Limb (tissue), 2 donors: Measurements from ENCODE around the gene HOXA7.

Source experiments
- DNase-seq, 2 donors: peaks; one replicate each; pipeline ENCODE4 v3.0.0-alpha.2; 2016; ENCODE audit errors: extremely low spot score in 2 of 2

Gene HOXA7

GRCh38 chr7:27148756-27149641 is 7.5 kb downstream of the HOXA7 start:
- peak in 1 of 2 donors; percentile 55 for DNase-seq

- DNase-seq: peak in 1 of 2 donors; percentile 53
Measured at GRCh38 chr7:27148031-27148755, 8.3 kb downstream of the HOXA7 start.

- DNase-seq: peak in 1 of 2 donors; percentile 86
Measured at GRCh38 chr7:27147199-27148030, 9.1 kb downstream of the HOXA7 start, which contains the start of gene HOXA6. Gene HOXA6 (minus strand): TSS chr7:27147774. CDS start chr7:27147749, 25 bp downstream.

DNA sequence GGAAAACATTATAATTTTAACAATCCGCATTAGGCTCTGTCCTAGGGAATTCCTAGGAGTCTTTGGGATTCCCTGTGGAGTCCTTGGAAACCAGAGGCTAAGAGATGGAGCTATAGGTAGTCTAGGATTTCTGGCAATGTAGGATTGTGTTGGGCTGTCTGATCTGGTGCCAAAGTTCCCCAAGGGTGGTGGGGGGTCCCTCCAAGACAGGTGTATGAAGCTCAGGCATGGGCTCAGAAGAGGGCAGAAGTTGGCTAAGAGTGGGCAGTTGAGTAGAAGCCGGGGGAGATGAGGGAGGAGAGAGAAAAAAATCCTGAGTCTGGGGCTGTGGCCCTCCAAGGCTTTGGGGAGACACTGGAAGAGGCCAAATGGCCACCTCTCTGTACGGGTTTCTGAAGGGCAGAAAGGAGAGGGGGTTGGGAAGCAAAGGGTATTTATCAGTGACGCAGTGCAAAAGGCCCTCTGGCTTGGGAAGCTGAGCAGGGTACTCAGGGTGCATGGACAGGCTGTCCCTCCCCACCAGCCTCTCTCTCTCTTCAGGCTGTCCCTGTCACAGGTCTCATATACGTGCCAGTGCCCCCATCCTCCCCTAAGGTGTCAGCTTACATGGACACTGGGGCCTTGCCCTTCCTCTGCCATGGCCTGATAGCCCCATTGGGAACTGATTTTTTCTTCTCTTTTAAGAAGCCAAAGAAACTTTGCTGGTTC is 9.8 kb downstream of the HOXA7 start:
- peak in 1 of 2 donors; percentile 44 for DNase-seq

GRCh38 chr7:27145914-27146412 is 10.5 kb downstream of the HOXA7 start:
- DNase-seq: peak in 1 of 2 donors; percentile 45

DNA sequence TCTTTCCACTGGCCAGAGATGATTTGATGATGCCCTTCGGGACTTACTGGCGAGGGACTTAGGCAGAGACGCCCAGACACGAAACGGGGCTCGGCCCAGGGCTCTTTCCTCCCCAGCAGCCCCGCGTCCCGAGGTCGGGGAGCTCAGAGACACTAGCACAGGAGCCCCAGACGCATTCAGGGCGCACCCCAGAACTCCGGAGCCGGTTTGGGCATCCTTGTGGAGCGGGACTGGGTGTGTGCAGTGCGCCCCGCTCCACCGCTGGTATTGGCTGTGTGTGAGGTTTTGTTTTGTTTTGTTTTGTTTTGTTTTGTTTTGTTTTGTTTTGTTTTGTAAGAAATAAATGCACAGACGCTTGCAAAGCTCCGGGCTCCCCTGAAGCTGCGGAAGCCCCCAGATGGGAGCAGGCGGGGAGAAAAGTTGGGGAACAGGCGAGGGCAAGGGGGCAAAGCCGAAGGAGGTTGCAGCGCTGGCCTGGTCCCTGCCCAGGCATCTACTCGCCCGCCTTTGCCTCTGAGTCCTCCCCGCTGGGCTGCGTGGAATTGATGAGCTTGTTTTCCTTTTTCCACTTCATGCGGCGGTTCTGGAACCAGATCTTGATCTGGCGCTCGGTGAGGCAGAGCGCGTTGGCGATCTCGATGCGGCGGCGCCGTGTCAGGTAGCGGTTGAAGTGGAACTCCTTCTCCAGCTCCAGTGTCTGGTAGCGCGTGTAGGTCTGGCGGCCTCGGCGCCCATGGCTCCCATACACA is 11.1 kb downstream of the HOXA7 start:
- peak in 1 of 2 donors; percentile 68 for DNase-seq

GRCh38 chr7:27144781-27145164 is 11.7 kb downstream of the HOXA7 start:
- peak in 1 of 2 donors; percentile 76 for DNase-seq

DNA sequence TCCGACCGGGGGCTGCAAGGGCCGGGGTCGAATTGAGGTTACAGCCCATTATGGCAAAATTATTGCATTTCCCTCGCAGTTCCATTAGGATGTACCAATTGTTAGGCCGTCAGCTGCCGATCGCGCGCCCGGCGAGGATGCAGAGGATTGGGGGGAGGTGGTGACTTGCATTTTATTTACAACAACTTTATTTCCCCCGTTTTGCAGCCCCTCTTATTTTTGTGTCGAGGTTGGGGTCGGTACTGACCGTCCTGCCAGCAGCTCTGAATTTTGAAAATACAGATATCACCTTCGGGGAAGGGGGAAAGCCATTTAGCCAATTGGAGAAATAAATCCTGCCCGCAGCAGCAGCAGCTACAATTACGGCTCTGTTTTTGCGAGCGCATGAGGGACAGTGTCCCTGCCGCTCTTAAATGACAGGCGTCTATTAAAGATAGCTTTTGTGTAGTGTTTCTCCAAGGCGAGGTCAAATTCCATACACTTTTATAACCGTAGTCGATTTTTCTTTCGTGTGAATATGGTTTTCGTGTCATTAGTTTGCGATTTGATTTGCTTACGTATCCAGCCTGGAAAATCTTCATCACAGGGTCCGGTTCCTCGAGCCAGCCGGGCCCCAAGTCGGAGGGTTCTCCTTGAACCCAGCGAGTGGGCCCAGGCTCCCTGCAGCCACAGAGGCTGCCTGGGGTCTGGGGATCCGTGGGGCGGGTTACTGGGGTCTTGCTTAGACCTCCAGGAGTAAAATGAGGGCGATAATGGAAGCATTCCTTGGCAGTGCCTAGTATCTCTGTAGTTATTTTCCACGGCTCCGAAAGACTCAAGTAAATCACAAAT is 12.3 kb downstream of the HOXA7 start:
- DNase-seq: no peak

DNA sequence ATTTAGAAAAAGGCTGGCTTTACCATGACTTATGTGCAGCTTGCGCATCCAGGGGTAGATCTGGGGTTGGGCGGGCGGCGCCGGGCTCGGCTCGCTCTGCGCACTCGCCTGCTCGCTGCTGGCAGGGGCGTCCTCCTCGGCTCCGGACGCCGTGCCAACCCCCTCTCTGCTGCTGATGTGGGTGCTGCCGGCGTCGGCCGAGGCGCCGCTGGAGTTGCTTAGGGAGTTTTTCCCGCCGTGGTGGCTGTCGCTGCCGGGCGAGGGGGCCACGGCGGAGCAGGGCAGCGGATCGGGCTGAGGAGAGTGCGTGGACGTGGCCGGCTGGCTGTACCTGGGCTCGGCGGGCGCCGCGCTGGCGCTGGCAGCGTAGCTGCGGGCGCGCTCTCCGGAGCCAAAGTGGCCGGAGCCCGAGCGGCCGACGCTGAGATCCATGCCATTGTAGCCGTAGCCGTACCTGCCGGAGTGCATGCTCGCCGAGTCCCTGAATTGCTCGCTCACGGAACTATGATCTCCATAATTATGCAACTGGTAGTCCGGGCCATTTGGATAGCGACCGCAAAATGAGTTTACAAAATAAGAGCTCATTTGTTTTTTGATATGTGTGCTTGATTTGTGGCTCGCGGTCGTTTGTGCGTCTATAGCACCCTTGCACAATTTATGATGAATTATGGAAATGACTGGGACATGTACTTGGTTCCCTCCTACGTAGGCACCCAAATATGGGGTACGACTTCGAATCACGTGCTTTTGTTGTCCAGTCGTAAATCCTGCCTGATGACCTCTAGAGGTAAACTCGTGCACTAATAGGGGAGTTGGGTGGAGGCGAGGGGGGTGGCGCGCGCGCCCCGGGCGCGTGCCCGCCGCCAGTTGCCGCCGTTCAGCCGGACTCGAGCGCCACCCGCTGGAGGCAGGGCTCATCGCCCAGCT is 13.2 kb downstream of the HOXA7 start, which contains the start of gene HOXA5:
HOXA5 (minus strand) TSS at position 659 of the 927 bp plus-strand sequence; CDS start at position 585, 74 bp downstream.
- peak; percentile 86 to 93 for DNase-seq

- DNase-seq: no peak
Measured at GRCh38 chr7:27142580-27143022, 13.9 kb downstream of the HOXA7 start.

- peak in 1 of 2 donors; percentile 68 for DNase-seq
Measured at GRCh38 chr7:27141923-27142579, 14.4 kb downstream of the HOXA7 start.

GRCh38 chr7:27141137-27141922 is 15.1 kb downstream of the HOXA7 start:
- DNase-seq: peak in 1 of 2 donors; percentile 42

DNA sequence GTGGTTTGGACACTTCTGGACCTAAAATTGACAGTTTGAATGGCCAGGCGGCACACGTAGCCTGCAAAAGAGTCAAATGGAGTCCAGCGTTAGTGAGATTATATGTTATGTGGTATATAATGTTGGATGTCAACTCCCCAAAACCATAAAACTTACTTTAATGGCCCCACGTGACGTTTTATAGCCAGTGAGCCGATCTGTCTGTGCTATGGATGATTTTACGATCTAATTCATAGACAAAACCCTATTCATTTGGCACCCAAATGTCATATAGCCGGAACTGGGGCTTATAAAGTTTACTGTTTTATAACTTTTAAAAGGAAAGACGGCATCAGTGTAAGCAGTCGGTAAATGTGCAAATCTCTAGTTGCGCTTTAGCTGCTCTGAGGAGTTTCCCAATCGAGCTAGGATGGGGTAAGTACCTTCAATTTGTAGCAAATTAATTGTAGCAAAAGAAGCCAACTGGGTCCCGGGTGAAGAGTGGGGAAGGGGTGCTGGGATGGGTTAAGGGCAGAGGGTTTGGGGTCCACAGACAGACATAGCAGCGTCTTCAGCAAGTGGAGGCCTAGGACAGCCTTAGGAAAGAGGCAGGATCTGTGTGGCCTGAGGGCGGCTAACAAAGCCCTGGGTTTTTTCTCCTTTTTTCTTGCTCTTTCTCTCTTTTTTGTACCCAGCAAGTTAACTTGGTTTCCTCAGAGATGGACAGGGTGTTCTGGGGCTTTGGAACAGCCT is 16.2 kb downstream of the HOXA7 start:
- peak in 1 of 2 donors; percentile 52 for DNase-seq

GRCh38 chr7:27139334-27140125 is 16.9 kb downstream of the HOXA7 start:
- peak in 1 of 2 donors; percentile 63 for DNase-seq

GRCh38 chr7:27138985-27139333 is 17.5 kb downstream of the HOXA7 start:
- DNase-seq: no peak
